ENCODE data around the gene GSC2. TPM values are rescaled to one million over a fixed set of nuclear protein-coding genes. Genes with fewer than 3 reads are reported as not detected.

The GSC2 gene
- total RNA-seq, 2 donors from 2014 or later: 11.9 TPM; not detected in 1

- no peak for TF ChIP-seq POLR2AphosphoS5 (IDR thresholded peaks at IDR 0.05)
- no peak for TF ChIP-seq POLR2A (IDR thresholded peaks at IDR 0.05)
- no peak for TF ChIP-seq CTCF (IDR thresholded peaks at IDR 0.05)
- DNase-seq (ENCODE audit: low spot score): no peak
- Histone ChIP-seq H3K4me1 (replicated peaks) (no peaks in the 10 kb centered on the region), H3K27ac (no peak overlapping the region), H3K36me3 (peaks cover 0 to 34% of the 10 kb centered on the region in 2 donors), H3K4me3 (no peak overlapping the region), H3K27me3 (replicated peaks; ENCODE audit: insufficient read depth) (no peaks in the 10 kb centered on the region), H3K9me3 (no peaks in the 10 kb centered on the region)
- intact Hi-C loops (cut with DNase I): no loop called here
- WGBS: 94% methylated on average over 10 of the region's 10 CpGs
Observed at GRCh38 chr22:19136915-19137314, 13.2 kb downstream of the GSC2 start.

GRCh38 chr22:19134874-19135273 lies 15.2 kb downstream of the GSC2 start:
- H3K36me3 ChIP-seq: peaks cover 0 to 33% of the 10 kb centered on the region in 2 donors

GRCh38 chr22:19134176-19134831 lies 15.8 kb downstream of the GSC2 start:
- H3K9me3 ChIP-seq: no peaks in the 10 kb centered on the region
- H3K27me3 ChIP-seq (replicated peaks; ENCODE audit: insufficient read depth): no peaks in the 10 kb centered on the region
- WGBS: 93% methylated on average over 21 of the region's 21 CpGs
- peaks cover 0 to 31% of the 10 kb centered on the region in 2 donors for H3K36me3 ChIP-seq
- DNase-seq (ENCODE audit: low spot score): no peak
- no peaks in the 10 kb centered on the region for H3K4me1 ChIP-seq (replicated peaks)
- TF ChIP-seq POLR2A (IDR thresholded peaks at IDR 0.05): no peak
- no peak for TF ChIP-seq CTCF (IDR thresholded peaks at IDR 0.05)
- H3K4me3 ChIP-seq: no peak overlapping the region
- intact Hi-C loops (cut with DNase I): no loop called here
- no peak overlapping the region for H3K27ac ChIP-seq

More at GRCh38 chr22:19134874-19135273, 15.2 kb downstream of the GSC2 start:
- Histone ChIP-seq H3K27ac (no peak overlapping the region), H3K9me3 (no peaks in the 10 kb centered on the region), H3K4me3 (no peak overlapping the region), H3K27me3 (replicated peaks; ENCODE audit: insufficient read depth) (no peaks in the 10 kb centered on the region), H3K4me1 (replicated peaks) (no peaks in the 10 kb centered on the region)
- WGBS: 89% methylated on average over 18 of the region's 18 CpGs
- TF ChIP-seq POLR2A (IDR thresholded peaks at IDR 0.05) (no peak), CTCF (IDR thresholded peaks at IDR 0.05) (no peak), POLR2AphosphoS5 (IDR thresholded peaks at IDR 0.05) (no peak)
- intact Hi-C loops (cut with DNase I): no loop called here
- DNase-seq (ENCODE audit: low spot score): no peak

GRCh38 chr22:19133561-19133960 lies 16.5 kb downstream of the GSC2 start:
- no peak for TF ChIP-seq CTCF (IDR thresholded peaks at IDR 0.05)
- no peak for TF ChIP-seq POLR2AphosphoS5 (IDR thresholded peaks at IDR 0.05)
- no peak for TF ChIP-seq POLR2A (IDR thresholded peaks at IDR 0.05)
- intact Hi-C loops (cut with DNase I): no loop called here
- H3K4me1 ChIP-seq (replicated peaks): no peaks in the 10 kb centered on the region
- H3K9me3 ChIP-seq: no peaks in the 10 kb centered on the region
- DNase-seq (ENCODE audit: low spot score): no peak
- peaks cover 0 to 24% of the 10 kb centered on the region in 2 donors for H3K36me3 ChIP-seq
- no peaks in the 10 kb centered on the region for H3K27me3 ChIP-seq (replicated peaks; ENCODE audit: insufficient read depth)
- 96% methylated on average over 13 of the region's 13 CpGs for WGBS
- no peak overlapping the region for H3K27ac ChIP-seq
- no peak overlapping the region for H3K4me3 ChIP-seq

All from prostate gland (tissue), 2 donors.